Hepatocyte (in vitro differentiated cells): Measurements from ENCODE around the gene CNTNAP2. TPM values are rescaled to one million over a fixed set of nuclear protein-coding genes. Genes with fewer than 3 reads are reported as not detected.

Source experiments
- DNase-seq: peaks from one replicate; pipeline ENCODE4 v3.0.0-alpha.2; 2016; ENCODE audit warnings: low spot score
- H2AFZ ChIP-seq: fragments of 200-600 bp; sonication (generic); 2 replicates; pipeline ENCODE4 v1.6.0; 2016; ENCODE audit warnings: antibody characterized with exemption, mild to moderate bottlenecking
- H3K27ac ChIP-seq: fragments of 200-600 bp; sonication (generic); 2 replicates; pipeline ENCODE4 v1.5.1; 2016; ENCODE audit warnings: mild to moderate bottlenecking
- H3K27me3 ChIP-seq: fragments of 200-600 bp; sonication (generic); 2 replicates; pipeline ENCODE4 v1.6.1; 2016
- H3K36me3 ChIP-seq: fragments of 200-600 bp; sonication (generic); replicated peaks from 2 replicates; pipeline ENCODE4 v1.5.1; 2016; ENCODE audit warnings: low read depth; ENCODE audit not compliant: insufficient read depth
- H3K4me1 ChIP-seq: fragments of 200-600 bp; sonication (generic); 2 replicates; pipeline ENCODE4 v1.5.1; 2016; ENCODE audit warnings: mild to moderate bottlenecking, moderate library complexity; ENCODE audit not compliant: insufficient read depth
- H3K4me2 ChIP-seq: fragments of 200-600 bp; sonication (generic); 2 replicates; pipeline ENCODE4 v1.6.0; 2016
- H3K4me3 ChIP-seq: fragments of 200-600 bp; sonication (generic); 2 replicates; pipeline ENCODE4 v1.5.1; 2016; ENCODE audit warnings: mild to moderate bottlenecking
- H3K79me2 ChIP-seq: fragments of 200-600 bp; sonication (generic); 2 replicates; pipeline ENCODE4 v1.6.0; 2017; ENCODE audit warnings: mild to moderate bottlenecking
- H3K9me2 ChIP-seq: fragments of 200-600 bp; sonication (generic); replicated peaks from 2 replicates; pipeline ENCODE4 v1.6.0; 2017; ENCODE audit warnings: mild to moderate bottlenecking; ENCODE audit not compliant: insufficient read depth
- H3K9me3 ChIP-seq: fragments of 200-600 bp; sonication (generic); 2 replicates; pipeline ENCODE4 v1.5.1; 2016; ENCODE audit warnings: low read depth, mild to moderate bottlenecking
- H4K20me1 ChIP-seq: fragments of 200-600 bp; sonication (generic); 2 replicates; pipeline ENCODE4 v1.6.0; 2016; ENCODE audit warnings: mild to moderate bottlenecking; ENCODE audit not compliant: insufficient read depth, poor library complexity, severe bottlenecking
- EZH2 ChIP-seq: fragments of 200-600 bp; sonication (generic); IDR thresholded peaks from 2 replicates; pipeline ENCODE4 v1.6.1; 2016; ENCODE audit warnings: antibody characterized with exemption, mild to moderate bottlenecking, borderline replicate concordance
- EZH2phosphoT487 ChIP-seq: fragments of 200-600 bp; sonication (generic); IDR thresholded peaks from one replicate; pipeline ENCODE4 v1.6.1; 2018; ENCODE audit warnings: antibody characterized with exemption, mild to moderate bottlenecking, low read depth, moderate library complexity; ENCODE audit not compliant: unreplicated experiment, severe bottlenecking
- WGBS: methylation state at CpG from one replicate; pipeline ENCODE4 v1.1.6; 2016; ENCODE audit warnings: low lambda C conversion rate; ENCODE audit errors: missing lambda C conversion rate; 5-methylcytosine and 5-hydroxymethylcytosine counted together
- polyA plus RNA-seq: library from polyadenylated mRNA; unstranded; fragments of >200 nt; fragmentation: Nextera tagmentation; extraction: Ambion mirVana; gene quantifications from 2 replicates; pipeline ENCODE4 v1.2.1, GENCODE V29; 2016
- total RNA-seq: library from RNA; depleted of rRNA; stranded (reverse); fragments of >200 nt; gene quantifications from 2 replicates; pipeline ENCODE4 v1.2.3, GENCODE V29; 2014
- TF ChIP-seq, protein P1 (sequence below): fragments of 200-600 bp; sonication (generic); IDR thresholded peaks from 2 replicates; pipeline ENCODE4 v1.5.1; 2016; ENCODE audit warnings: antibody characterized with exemption, mild to moderate bottlenecking; ENCODE audit not compliant: poor library complexity

The CNTNAP2 gene
- total and polyA plus RNA-seq, 2 experiments from 2014 or later = 7.5 to 14.7 TPM

DNA sequence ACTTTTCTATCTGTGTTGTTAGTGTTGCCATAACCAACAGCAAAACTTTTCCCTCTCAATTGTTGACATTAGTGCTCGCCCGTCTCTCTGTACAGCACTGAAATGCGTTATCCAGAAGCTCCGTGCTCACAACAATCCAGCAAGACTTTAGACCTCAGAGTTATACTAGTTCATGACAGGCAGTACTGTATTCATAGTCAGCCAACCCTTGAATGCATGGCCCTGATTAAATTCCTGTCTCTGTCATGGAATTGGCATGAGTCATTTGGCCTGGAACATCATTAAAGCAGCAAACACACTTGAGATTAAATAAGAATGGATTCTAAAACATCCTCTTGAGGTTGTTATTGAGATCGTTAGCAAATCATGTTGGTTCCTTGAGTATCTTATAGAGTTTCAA, 2068.4 kb downstream of the CNTNAP2 start:
- peak overlapping the region; percentile 40 for H3K27ac ChIP-seq
- H3K36me3 ChIP-seq = no peaks in the 10 kb centered on the region
- 54% methylated on average over 5 of the region's 5 CpGs for WGBS
- no peak overlapping the region for H2AFZ ChIP-seq
- peak; percentile 58 for DNase-seq
- no peak overlapping the region for H3K4me3 ChIP-seq
- no peaks in the 10 kb centered on the region for H3K27me3 ChIP-seq
- no peaks in the 10 kb centered on the region for H3K9me3 ChIP-seq
- H4K20me1 ChIP-seq = no peaks in the 10 kb centered on the region
- TF ChIP-seq EZH2 = no peak
- no peak for TF ChIP-seq EZH2phosphoT487
- TF ChIP-seq, protein P1, sequence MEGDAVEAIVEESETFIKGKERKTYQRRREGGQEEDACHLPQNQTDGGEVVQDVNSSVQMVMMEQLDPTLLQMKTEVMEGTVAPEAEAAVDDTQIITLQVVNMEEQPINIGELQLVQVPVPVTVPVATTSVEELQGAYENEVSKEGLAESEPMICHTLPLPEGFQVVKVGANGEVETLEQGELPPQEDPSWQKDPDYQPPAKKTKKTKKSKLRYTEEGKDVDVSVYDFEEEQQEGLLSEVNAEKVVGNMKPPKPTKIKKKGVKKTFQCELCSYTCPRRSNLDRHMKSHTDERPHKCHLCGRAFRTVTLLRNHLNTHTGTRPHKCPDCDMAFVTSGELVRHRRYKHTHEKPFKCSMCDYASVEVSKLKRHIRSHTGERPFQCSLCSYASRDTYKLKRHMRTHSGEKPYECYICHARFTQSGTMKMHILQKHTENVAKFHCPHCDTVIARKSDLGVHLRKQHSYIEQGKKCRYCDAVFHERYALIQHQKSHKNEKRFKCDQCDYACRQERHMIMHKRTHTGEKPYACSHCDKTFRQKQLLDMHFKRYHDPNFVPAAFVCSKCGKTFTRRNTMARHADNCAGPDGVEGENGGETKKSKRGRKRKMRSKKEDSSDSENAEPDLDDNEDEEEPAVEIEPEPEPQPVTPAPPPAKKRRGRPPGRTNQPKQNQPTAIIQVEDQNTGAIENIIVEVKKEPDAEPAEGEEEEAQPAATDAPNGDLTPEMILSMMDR = no peak
- H3K4me1 ChIP-seq = peaks cover 4% of the 10 kb centered on the region
- no peaks in the 10 kb centered on the region for H3K79me2 ChIP-seq
- H3K9me2 ChIP-seq = no peaks in the 10 kb centered on the region
- no peak overlapping the region for H3K4me2 ChIP-seq

DNA sequence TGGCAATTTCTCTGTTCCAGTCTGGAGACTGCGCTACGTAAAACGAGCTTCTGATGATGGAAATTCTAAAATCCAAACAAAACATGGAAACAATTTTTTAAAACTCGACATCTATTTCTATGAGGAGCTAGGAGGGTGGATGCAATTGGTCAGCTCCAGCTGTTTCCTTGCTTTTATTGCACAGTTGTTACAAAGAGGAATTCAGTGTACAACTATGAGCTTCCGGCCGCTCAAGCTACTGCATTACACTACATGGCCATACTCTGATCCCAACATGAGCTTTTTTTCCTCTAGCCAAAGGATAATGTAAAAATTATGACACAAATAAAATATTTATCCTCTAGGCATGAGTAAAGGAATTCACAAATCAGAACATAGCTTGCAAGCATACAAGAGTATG, 2070.9 kb downstream of the CNTNAP2 start:
- H2AFZ ChIP-seq = no peak overlapping the region

DNA sequence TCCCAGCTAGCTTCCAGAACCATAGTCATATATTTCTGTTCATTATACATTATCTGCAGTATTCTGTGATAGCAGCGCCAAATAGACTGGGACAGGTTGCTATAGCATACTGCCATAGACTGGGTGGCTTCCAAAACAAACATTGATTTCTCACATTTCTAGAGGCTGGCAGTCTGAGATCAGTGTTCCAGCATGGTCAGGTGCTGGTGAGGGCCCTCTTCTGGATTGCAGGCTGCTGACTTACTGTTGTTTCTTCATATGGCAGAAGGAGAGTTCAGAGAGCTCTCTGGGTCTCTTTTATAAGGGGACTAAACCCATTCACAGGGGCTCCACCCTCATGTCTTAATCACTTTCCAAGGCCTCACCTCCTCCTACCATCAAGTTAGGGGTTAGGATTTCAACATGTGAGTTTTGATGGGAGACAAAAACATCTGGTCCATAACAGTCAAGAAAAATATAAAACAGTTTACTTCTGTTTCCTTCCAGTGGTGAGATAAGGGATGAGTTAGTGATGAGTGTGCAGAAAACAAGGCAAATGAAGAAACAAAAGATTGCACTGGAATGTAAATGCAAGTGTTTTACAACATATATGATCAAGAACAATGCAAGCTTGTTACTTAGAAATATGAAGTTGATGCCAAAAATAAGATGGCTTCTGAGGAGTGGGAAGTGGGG, 2074.9 kb downstream of the CNTNAP2 start:
- no peak overlapping the region for H3K4me2 ChIP-seq
- 87% methylated on average over 1 of the region's 1 CpG for WGBS
- TF ChIP-seq EZH2phosphoT487 (no peak), EZH2 (no peak)
- TF ChIP-seq, protein P1 = no peak

More for the DNA sequence above, 2070.9 kb downstream of the CNTNAP2 start:
- H3K36me3 ChIP-seq = no peaks in the 10 kb centered on the region
- no peaks in the 10 kb centered on the region for H4K20me1 ChIP-seq
- H3K79me2 ChIP-seq = no peaks in the 10 kb centered on the region
- no peaks in the 10 kb centered on the region for H3K9me2 ChIP-seq
- no peak overlapping the region for H3K4me2 ChIP-seq
- no peak overlapping the region for H3K4me3 ChIP-seq
- H3K27me3 ChIP-seq = no peaks in the 10 kb centered on the region
- H3K4me1 ChIP-seq = peaks cover 4% of the 10 kb centered on the region
- DNase-seq = no peak
- 69% methylated on average over 6 of the region's 6 CpGs for WGBS
- no peak overlapping the region for H3K27ac ChIP-seq
- TF ChIP-seq EZH2phosphoT487 (no peak), EZH2 (no peak)
- TF ChIP-seq, protein P1 = no peak
- H3K9me3 ChIP-seq = no peaks in the 10 kb centered on the region

DNA sequence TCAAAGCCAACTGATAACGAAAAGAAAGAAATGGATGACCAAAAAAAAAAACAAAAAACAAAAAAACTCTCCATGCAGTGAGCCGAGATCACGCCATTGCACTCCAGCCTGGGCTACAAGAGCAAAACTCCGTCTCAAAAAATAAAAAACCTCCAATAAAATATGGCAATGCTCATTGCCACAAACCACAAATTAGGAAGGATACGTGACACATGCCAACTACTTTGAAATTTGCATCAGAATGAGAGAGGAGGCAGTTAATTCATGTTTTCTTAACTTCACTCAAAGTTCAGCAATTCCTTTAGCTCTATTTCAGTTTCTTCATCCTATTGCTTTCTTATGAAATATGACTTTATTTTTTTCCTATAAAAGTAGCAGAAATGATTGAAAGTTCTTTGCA, 2075.9 kb downstream of the CNTNAP2 start:
- TF ChIP-seq EZH2phosphoT487 (no peak), EZH2 (no peak)
- TF ChIP-seq, protein P1 = no peak
- 95% methylated on average over 5 of the region's 5 CpGs for WGBS
- H3K9me2 ChIP-seq = no peaks in the 10 kb centered on the region
- no peak overlapping the region for H3K27ac ChIP-seq
- no peaks in the 10 kb centered on the region for H3K9me3 ChIP-seq
- H3K79me2 ChIP-seq = no peaks in the 10 kb centered on the region
- H3K4me3 ChIP-seq = no peak overlapping the region
- H3K4me2 ChIP-seq = no peak overlapping the region
- no peaks in the 10 kb centered on the region for H4K20me1 ChIP-seq
- no peaks in the 10 kb centered on the region for H3K27me3 ChIP-seq
- H3K4me1 ChIP-seq = peaks cover under 1% of the 10 kb centered on the region
- no peak for DNase-seq
- no peak overlapping the region for H2AFZ ChIP-seq
- no peaks in the 10 kb centered on the region for H3K36me3 ChIP-seq

More for the DNA sequence above, 2074.9 kb downstream of the CNTNAP2 start:
- Histone ChIP-seq H3K9me3 (no peaks in the 10 kb centered on the region), H3K27me3 (no peaks in the 10 kb centered on the region), H3K79me2 (no peaks in the 10 kb centered on the region), H2AFZ (no peak overlapping the region), H3K9me2 (no peaks in the 10 kb centered on the region), H3K4me1 (peaks cover 4% of the 10 kb centered on the region), H3K4me3 (no peak overlapping the region), H3K36me3 (no peaks in the 10 kb centered on the region), H3K27ac (no peak overlapping the region), H4K20me1 (no peaks in the 10 kb centered on the region)
- no peak for DNase-seq
